Ishikawa (cell line): ENCODE data around the gene GPR146.

Source experiments
- CEBPB ChIP-seq: IDR thresholded peaks from 2 replicates; pipeline ENCODE4 v1.6.1; 2012
- CREB1 ChIP-seq: IDR thresholded peaks from 2 replicates; pipeline ENCODE4 v1.6.1; 2012; ENCODE audit warnings: low read depth
- EGR1 ChIP-seq: IDR thresholded peaks from 2 replicates; pipeline ENCODE4 v1.6.1; 2012
- EP300 ChIP-seq: IDR thresholded peaks from 2 replicates; pipeline ENCODE4 v1.6.1; 2012; ENCODE audit warnings: borderline replicate concordance
- FOXM1 ChIP-seq: IDR thresholded peaks from 2 replicates; pipeline ENCODE4 v1.6.1; 2012; ENCODE audit warnings: low read depth, borderline replicate concordance
- MAX ChIP-seq: IDR thresholded peaks from 2 replicates; pipeline ENCODE4 v1.6.1; 2012
- NFIC ChIP-seq: IDR thresholded peaks from 2 replicates; pipeline ENCODE4 v1.6.1; 2012
- RAD21 ChIP-seq: IDR thresholded peaks from 2 replicates; pipeline ENCODE4 v1.6.1; 2012; ENCODE audit warnings: low read depth
- REST ChIP-seq: IDR thresholded peaks from 2 replicates; pipeline ENCODE4 v1.6.1; 2012; ENCODE audit warnings: low read depth, mild to moderate bottlenecking
- TAF1 ChIP-seq: IDR thresholded peaks from 2 replicates; pipeline ENCODE4 v1.6.1; 2012; ENCODE audit warnings: low read depth, mild to moderate bottlenecking
- TCF12 ChIP-seq: IDR thresholded peaks from 2 replicates; pipeline ENCODE4 v1.6.1; 2012; ENCODE audit warnings: low read depth
- TEAD4 ChIP-seq: IDR thresholded peaks from 2 replicates; pipeline ENCODE4 v1.6.1; 2012
- USF1 ChIP-seq: IDR thresholded peaks from 2 replicates; pipeline ENCODE4 v1.6.1; 2012
- YY1 ChIP-seq: IDR thresholded peaks from 2 replicates; pipeline ENCODE4 v1.6.1; 2012; ENCODE audit warnings: low read depth
- ZBTB7A ChIP-seq: IDR thresholded peaks from 2 replicates; pipeline ENCODE4 v1.6.1; 2012; ENCODE audit warnings: low read depth

GPR146 gene

GRCh38 chr7:1022801-1023465, 21.4 kb upstream of the GPR146 start:
- TF ChIP-seq YY1 (no peak), RAD21 (no peak), USF1 (no peak), CEBPB (no peak), ZBTB7A (no peak), CREB1 (no peak), FOXM1 (no peak)

GRCh38 chr7:1024331-1024841, 20.0 kb upstream of the GPR146 start:
- no peak for TF ChIP-seq FOXM1
- no peak for TF ChIP-seq MAX
- no peak for TF ChIP-seq TCF12
- TF ChIP-seq TEAD4 = no peak
- TF ChIP-seq CREB1 = no peak
- no peak for TF ChIP-seq TAF1
- no peak for TF ChIP-seq ZBTB7A

GRCh38 chr7:1024876-1025742, 19.2 kb upstream of the GPR146 start:
- TF ChIP-seq TAF1 (no peak), RAD21 (no peak), CEBPB (no peak), NFIC (no peak), MAX (no peak), REST (no peak), USF1 (no peak), FOXM1 (no peak), TCF12 (no peak), EP300 (no peak), YY1 (no peak)

GRCh38 chr7:1025743-1026581, 18.4 kb upstream of the GPR146 start:
- no peak for TF ChIP-seq NFIC
- no peak for TF ChIP-seq TAF1
- no peak for TF ChIP-seq USF1
- TF ChIP-seq REST = no peak
- TF ChIP-seq CREB1 = no peak
- no peak for TF ChIP-seq MAX
- TF ChIP-seq RAD21 = no peak
- no peak for TF ChIP-seq TCF12
- TF ChIP-seq FOXM1 = no peak
- no peak for TF ChIP-seq ZBTB7A
- TF ChIP-seq EGR1 = no peak
- no peak for TF ChIP-seq TEAD4
- TF ChIP-seq CEBPB = no peak
- no peak for TF ChIP-seq EP300
- TF ChIP-seq YY1 = no peak
